ENCODE results near the gene CTNND2.

- TF ChIP-seq CTCF (IDR thresholded peaks at IDR 0.05) (no peak), POLR2AphosphoS5 (IDR thresholded peaks at IDR 0.05) (no peak), EP300 (IDR thresholded peaks at IDR 0.05) (no peak), POLR2A (IDR thresholded peaks at IDR 0.05; ENCODE audit: low read depth) (no peak)
These were observed 392.4 kb downstream of the CTNND2 start for GRCh38 chr5:11511878-11512277.

Measured in esophagus muscularis mucosa (tissue), 4 donors.